Pancreas (tissue), 10 donors: Measurements from ENCODE around the gene CDKAL1. TPM values are rescaled to one million over a fixed set of nuclear protein-coding genes. Genes with fewer than 3 reads are reported as not detected.

Source experiments
- ATAC-seq, 4 donors: fragments of 200-7000 bp; cut with Tn5 transposase; one replicate each; pipeline versions ENCODE4 v1.8.0 to v1.9.1; 2020; ENCODE audit warnings: mild to moderate bottlenecking in 4 of 4, moderate library complexity in 4 of 4
- DNase-seq, 6 donors: peaks; one replicate each; pipeline ENCODE4 v3.0.0-alpha.2; 2020
- FAIRE-seq: peaks from 2 replicates; lab custom pipeline; 2012; peaks lifted over from hg19 to GRCh38; lab: Jason Lieb, UNC
- H3K27ac ChIP-seq, 4 donors: fragments of 200-600 bp; sonication (generic); 1 replicate in 3 of 4; 2 replicates in 1 of 4; pipeline versions ENCODE4 v1.5.0 to v1.8.0; 2020
- H3K27me3 ChIP-seq, 4 donors: fragments of 200-600 bp; one replicate each; pipeline ENCODE4 v1.8.0; 2021
- H3K36me3 ChIP-seq, 3 donors: fragments of 200-600 bp; sonication (generic) in 1 of 3; one replicate each; pipeline versions ENCODE4 v1.5.0 to v1.8.0; 2020 to 2021
- H3K4me1 ChIP-seq, 3 donors: fragments of 200-600 bp; one replicate each; pipeline ENCODE4 v1.8.0; 2021
- H3K4me3 ChIP-seq, 4 donors: fragments of 200-600 bp; sonication (generic) in 2 of 4; one replicate each; pipeline versions ENCODE4 v1.5.0 to v1.8.0; 2020 to 2021
- H3K9me3 ChIP-seq, 4 donors: fragments of 200-600 bp; one replicate each; pipeline ENCODE4 v1.8.0; 2021
- WGBS, 2 donors: extraction: QIAGEN DNeasy Blood & Tissue Kit; methylation state at CpG; one replicate each; pipeline ENCODE4 v1.1.7; 2013; 5-methylcytosine and 5-hydroxymethylcytosine counted together
- intact Hi-C, 3 donors: fragments of 100-400 bp; cut with DNase I; formaldehyde crosslinking; loops; one replicate each; pipeline versions ENCODE4 v1.11.1 to v1.14.2; 2022
- polyA plus RNA-seq, 2 donors: library from polyadenylated mRNA; stranded (reverse); fragments of 200-250 nt; gene quantifications; one replicate each; pipeline ENCODE4 v1.2.3, GENCODE V29; 2013
- total RNA-seq, 6 donors: library from RNA; stranded (reverse); fragmentation: NEBNext Ultra II Directional in 4 of 6; extraction: Animal tissue kit (Norgen Biotek cat#: 25700) in 4 of 6; gene quantifications; one replicate each; pipeline versions ENCODE4 v1.2.1 to v1.2.4, GENCODE V29; 2021 to 2023
- TF ChIP-seq, protein P1 (sequence below), 4 donors: fragments of 200-600 bp; sonication (generic) in 3 of 4; IDR thresholded peaks; one replicate each; pipeline versions ENCODE4 v1.5.0 to v1.8.0; 2021; ENCODE audit warnings: antibody characterized with exemption in 4 of 4
- donor health status: healthy with polysubstance abuse.
- donor health status: DM: no; HTN: no; CAD: no; lungs with moderate emphysema.
- donor health status: DM: no; HTN: no; CAD: no.
- donor health status: control.
- donor health status: control.
- donor health status: Bipolar disorder and iron deficiency.
- donor health status: DM: yes; HTN: yes; CAD: no.
- donor health status: DM: no; HTN: no; CAD: no.
- donor health status: DM: no; HTN: no; CAD: no.
- donor health status: DM: yes; HTN: yes; CAD: no.

CDKAL1 gene
- total and polyA plus RNA-seq, 8 donors = 3.3 to 11.7 (median 8.2) TPM

DNA sequence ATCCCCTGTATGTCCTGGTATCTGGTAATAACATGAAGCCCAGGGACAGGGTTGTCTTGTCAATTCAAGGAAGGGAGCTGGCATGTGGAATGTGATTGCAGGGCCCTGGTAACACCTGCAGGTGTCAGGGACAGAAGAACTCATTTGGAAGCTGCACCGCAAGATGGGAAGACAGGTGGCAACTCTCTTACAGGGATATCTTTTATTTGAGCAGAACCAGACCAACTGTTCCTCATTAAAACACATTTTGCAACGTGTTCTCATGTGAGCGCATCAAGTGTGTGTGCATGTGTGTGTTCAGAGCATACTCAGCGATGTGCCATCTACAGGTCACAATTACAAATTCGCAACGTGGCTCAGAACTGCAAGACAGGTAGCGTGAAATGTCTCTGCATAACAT is 688.4 kb downstream of the CDKAL1 start:
- intact Hi-C loops = no loop called here
- ATAC-seq (no peak), FAIRE-seq (no peak), DNase-seq (no peak)
- H3K27me3 ChIP-seq = no peaks in the 10 kb centered on the region
- H3K27ac ChIP-seq = no peak overlapping the region
- H3K4me1 ChIP-seq = no peaks in the 10 kb centered on the region
- H3K4me3 ChIP-seq = no peak overlapping the region
- no peaks in the 10 kb centered on the region for H3K9me3 ChIP-seq
- no peaks in the 10 kb centered on the region for H3K36me3 ChIP-seq
- TF ChIP-seq, protein P1, sequence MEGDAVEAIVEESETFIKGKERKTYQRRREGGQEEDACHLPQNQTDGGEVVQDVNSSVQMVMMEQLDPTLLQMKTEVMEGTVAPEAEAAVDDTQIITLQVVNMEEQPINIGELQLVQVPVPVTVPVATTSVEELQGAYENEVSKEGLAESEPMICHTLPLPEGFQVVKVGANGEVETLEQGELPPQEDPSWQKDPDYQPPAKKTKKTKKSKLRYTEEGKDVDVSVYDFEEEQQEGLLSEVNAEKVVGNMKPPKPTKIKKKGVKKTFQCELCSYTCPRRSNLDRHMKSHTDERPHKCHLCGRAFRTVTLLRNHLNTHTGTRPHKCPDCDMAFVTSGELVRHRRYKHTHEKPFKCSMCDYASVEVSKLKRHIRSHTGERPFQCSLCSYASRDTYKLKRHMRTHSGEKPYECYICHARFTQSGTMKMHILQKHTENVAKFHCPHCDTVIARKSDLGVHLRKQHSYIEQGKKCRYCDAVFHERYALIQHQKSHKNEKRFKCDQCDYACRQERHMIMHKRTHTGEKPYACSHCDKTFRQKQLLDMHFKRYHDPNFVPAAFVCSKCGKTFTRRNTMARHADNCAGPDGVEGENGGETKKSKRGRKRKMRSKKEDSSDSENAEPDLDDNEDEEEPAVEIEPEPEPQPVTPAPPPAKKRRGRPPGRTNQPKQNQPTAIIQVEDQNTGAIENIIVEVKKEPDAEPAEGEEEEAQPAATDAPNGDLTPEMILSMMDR (IDR thresholded peaks at IDR 0.05) = no peak
- WGBS, 2 donors = 97 to 98% methylated on average over 7 of the region's 7 CpGs

DNA sequence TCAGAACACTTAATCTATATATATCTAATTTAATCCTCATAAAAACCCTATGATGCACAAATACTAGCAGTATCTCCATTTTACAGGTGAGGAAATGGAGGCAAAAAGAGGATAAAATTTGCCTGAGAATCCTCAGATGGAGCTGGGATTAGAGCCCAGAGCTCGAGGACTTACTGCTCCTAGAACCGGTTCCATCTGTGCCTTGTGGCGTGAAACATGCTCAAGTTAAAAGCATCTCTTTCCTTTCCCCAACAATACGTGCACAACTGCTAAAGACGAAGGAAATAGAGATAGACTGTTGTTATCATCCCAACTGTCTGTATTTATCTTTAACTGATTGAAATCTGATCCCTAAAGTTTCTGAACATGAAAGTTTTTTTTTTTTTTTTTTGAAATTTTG is 691.7 kb downstream of the CDKAL1 start:
- Histone ChIP-seq H3K9me3 (no peaks in the 10 kb centered on the region), H3K36me3 (no peaks in the 10 kb centered on the region), H3K27ac (no peak overlapping the region), H3K4me1 (no peaks in the 10 kb centered on the region), H3K27me3 (no peaks in the 10 kb centered on the region), H3K4me3 (no peak overlapping the region)
- intact Hi-C loops = no loop called here
- TF ChIP-seq, protein P1 (IDR thresholded peaks at IDR 0.05) = no peak
- no peak for ATAC-seq
- no peak for DNase-seq
- WGBS, 2 donors = 89 to 92% methylated on average over 5 of the region's 5 CpGs
- no peak for FAIRE-seq

- TF ChIP-seq, protein P1 (IDR thresholded peaks at IDR 0.05) = no peak
- H3K36me3 ChIP-seq = no peaks in the 10 kb centered on the region
- H3K27ac ChIP-seq = no peak overlapping the region
- DNase-seq (no peak), FAIRE-seq (no peak), ATAC-seq (no peak)
- H3K9me3 ChIP-seq = no peaks in the 10 kb centered on the region
- H3K4me3 ChIP-seq = no peak overlapping the region
- H3K27me3 ChIP-seq = no peaks in the 10 kb centered on the region
- WGBS, 2 donors = 91 to 97% methylated on average over 6 of the region's 6 CpGs
- intact Hi-C loops = no loop called here
- no peaks in the 10 kb centered on the region for H3K4me1 ChIP-seq
Measured at GRCh38 chr6:21227486-21227885, 693.2 kb downstream of the CDKAL1 start.

DNA sequence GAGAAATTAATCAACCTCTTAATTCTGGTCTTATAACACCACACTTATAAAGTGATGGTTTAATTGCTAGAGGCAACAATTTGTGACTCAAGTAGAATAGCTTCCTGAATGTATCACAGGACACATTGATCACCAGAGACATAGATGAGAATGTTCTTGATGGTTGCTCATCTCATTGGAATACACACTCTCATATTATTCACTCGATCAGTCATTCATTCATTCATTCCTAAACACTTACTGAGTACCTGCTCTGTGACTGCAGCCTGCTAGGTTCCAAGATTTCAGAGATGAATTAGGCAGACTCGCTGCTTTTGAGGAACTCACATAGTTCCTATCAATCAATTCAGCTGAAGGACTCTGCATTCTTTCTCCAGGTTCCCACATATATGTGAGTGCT is 694.2 kb downstream of the CDKAL1 start:
- no peak for FAIRE-seq

GRCh38 chr6:21228876-21229460 is 694.7 kb downstream of the CDKAL1 start:
- TF ChIP-seq, protein P1 (IDR thresholded peaks at IDR 0.05) = no peak
- no peaks in the 10 kb centered on the region for H3K36me3 ChIP-seq
- H3K27ac ChIP-seq = no peak overlapping the region
- no peaks in the 10 kb centered on the region for H3K27me3 ChIP-seq
- WGBS, 2 donors = 86 to 96% methylated on average over 6 of the region's 6 CpGs
- DNase-seq (no peak), FAIRE-seq (no peak), ATAC-seq (no peak)
- no peaks in the 10 kb centered on the region for H3K9me3 ChIP-seq
- intact Hi-C loops = no loop called here
- no peak overlapping the region for H3K4me3 ChIP-seq
- no peaks in the 10 kb centered on the region for H3K4me1 ChIP-seq

More for the DNA sequence above, 694.2 kb downstream of the CDKAL1 start:
- no peaks in the 10 kb centered on the region for H3K4me1 ChIP-seq
- no peaks in the 10 kb centered on the region for H3K27me3 ChIP-seq
- no peak for ATAC-seq
- DNase-seq = no peak
- intact Hi-C loops = no loop called here
- WGBS, 2 donors = 81 to 85% methylated on average over 2 of the region's 2 CpGs
- no peak overlapping the region for H3K4me3 ChIP-seq
- H3K36me3 ChIP-seq = no peaks in the 10 kb centered on the region
- TF ChIP-seq, protein P1 (IDR thresholded peaks at IDR 0.05) = no peak
- H3K27ac ChIP-seq = no peak overlapping the region
- H3K9me3 ChIP-seq = no peaks in the 10 kb centered on the region
